Measurements from ENCODE around the gene USP10.

DNA sequence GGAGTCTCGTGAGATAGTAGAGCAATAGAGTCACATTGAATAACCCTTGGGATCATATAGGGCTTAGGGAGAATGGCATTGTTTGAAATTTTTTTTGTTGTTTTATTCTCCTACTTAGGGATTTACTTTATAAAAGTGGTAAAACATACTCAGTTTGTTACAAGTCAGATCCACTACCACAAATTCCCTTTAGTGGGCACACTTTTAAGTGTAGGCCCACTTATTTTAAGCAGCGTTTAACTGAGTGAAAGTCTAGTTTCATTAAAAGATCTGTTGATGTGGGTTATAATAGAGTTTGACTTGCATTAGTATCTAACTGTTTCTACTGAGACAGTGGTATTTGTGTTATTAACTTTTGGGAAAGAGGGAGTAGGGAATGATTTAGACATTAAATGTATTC lies 49.3 kb downstream of the USP10 start:
- TF ChIP-seq, protein P1, sequence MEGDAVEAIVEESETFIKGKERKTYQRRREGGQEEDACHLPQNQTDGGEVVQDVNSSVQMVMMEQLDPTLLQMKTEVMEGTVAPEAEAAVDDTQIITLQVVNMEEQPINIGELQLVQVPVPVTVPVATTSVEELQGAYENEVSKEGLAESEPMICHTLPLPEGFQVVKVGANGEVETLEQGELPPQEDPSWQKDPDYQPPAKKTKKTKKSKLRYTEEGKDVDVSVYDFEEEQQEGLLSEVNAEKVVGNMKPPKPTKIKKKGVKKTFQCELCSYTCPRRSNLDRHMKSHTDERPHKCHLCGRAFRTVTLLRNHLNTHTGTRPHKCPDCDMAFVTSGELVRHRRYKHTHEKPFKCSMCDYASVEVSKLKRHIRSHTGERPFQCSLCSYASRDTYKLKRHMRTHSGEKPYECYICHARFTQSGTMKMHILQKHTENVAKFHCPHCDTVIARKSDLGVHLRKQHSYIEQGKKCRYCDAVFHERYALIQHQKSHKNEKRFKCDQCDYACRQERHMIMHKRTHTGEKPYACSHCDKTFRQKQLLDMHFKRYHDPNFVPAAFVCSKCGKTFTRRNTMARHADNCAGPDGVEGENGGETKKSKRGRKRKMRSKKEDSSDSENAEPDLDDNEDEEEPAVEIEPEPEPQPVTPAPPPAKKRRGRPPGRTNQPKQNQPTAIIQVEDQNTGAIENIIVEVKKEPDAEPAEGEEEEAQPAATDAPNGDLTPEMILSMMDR (tag by site-specific recombination; IDR thresholded peaks at IDR 0.05): no peak
- TF ChIP-seq SP2 (tag by site-specific recombination; IDR thresholded peaks at IDR 0.05): no peak
- no peak for TF ChIP-seq ZNF23 (tag by site-specific recombination; IDR thresholded peaks at IDR 0.05; ENCODE audit: borderline replicate concordance)
- TF ChIP-seq ZNF514 (tag by site-specific recombination; IDR thresholded peaks at IDR 0.05): no peak
- TF ChIP-seq, protein P2, sequence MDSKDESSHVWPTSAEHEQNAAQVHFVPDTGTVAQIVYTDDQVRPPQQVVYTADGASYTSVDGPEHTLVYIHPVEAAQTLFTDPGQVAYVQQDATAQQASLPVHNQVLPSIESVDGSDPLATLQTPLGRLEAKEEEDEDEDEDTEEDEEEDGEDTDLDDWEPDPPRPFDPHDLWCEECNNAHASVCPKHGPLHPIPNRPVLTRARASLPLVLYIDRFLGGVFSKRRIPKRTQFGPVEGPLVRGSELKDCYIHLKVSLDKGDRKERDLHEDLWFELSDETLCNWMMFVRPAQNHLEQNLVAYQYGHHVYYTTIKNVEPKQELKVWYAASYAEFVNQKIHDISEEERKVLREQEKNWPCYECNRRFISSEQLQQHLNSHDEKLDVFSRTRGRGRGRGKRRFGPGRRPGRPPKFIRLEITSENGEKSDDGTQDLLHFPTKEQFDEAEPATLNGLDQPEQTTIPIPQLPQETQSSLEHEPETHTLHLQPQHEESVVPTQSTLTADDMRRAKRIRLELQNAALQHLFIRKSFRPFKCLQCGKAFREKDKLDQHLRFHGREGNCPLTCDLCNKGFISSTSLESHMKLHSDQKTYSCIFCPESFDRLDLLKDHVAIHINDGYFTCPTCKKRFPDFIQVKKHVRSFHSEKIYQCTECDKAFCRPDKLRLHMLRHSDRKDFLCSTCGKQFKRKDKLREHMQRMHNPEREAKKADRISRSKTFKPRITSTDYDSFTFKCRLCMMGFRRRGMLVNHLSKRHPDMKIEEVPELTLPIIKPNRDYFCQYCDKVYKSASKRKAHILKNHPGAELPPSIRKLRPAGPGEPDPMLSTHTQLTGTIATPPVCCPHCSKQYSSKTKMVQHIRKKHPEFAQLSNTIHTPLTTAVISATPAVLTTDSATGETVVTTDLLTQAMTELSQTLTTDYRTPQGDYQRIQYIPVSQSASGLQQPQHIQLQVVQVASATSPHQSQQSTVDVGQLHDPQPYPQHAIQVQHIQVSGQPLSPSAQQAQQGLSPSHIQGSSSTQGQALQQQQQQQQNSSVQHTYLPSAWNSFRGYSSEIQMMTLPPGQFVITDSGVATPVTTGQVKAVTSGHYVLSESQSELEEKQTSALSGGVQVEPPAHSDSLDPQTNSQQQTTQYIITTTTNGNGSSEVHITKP (tag by site-specific recombination; IDR thresholded peaks at IDR 0.05): no peak
- TF ChIP-seq, protein P3, sequence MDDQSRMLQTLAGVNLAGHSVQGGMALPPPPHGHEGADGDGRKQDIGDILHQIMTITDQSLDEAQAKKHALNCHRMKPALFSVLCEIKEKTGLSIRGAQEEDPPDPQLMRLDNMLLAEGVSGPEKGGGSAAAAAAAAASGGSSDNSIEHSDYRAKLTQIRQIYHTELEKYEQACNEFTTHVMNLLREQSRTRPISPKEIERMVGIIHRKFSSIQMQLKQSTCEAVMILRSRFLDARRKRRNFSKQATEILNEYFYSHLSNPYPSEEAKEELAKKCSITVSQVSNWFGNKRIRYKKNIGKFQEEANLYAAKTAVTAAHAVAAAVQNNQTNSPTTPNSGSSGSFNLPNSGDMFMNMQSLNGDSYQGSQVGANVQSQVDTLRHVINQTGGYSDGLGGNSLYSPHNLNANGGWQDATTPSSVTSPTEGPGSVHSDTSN (CRISPR knock-in tag; IDR thresholded peaks at IDR 0.05): no peak
- TF ChIP-seq, protein P4, sequence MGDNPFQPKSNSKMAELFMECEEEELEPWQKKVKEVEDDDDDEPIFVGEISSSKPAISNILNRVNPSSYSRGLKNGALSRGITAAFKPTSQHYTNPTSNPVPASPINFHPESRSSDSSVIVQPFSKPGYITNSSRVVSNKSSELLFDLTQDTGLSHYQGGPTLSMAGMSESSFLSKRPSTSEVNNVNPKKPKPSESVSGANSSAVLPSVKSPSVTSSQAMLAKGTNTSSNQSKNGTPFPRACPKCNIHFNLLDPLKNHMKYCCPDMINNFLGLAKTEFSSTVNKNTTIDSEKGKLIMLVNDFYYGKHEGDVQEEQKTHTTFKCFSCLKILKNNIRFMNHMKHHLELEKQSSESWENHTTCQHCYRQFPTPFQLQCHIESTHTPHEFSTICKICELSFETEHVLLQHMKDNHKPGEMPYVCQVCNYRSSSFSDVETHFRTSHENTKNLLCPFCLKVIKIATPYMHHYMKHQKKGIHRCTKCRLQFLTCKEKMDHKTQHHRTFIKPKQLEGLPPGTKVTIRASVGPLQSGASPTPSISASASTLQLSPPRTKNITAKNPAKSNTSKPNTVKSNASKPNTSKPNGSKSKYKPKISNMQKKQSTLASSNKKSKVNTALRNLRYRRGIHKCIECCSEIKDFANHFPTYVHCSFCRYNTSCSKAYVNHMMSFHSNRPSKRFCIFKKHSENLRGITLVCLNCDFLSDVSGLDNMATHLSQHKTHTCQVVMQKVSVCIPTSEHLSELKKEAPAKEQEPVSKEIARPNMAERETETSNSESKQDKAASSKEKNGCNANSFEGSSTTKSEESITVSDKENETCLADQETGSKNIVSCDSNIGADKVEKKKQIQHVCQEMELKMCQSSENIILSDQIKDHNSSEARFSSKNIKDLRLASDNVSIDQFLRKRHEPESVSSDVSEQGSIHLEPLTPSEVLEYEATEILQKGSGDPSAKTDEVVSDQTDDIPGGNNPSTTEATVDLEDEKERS (tag by site-specific recombination; IDR thresholded peaks at IDR 0.05): no peak
- no peak for TF ChIP-seq ZBTB7A (tag by site-specific recombination; IDR thresholded peaks at IDR 0.05; ENCODE audit: low read depth)

Data from HEK293 (cell line).